Ureter (tissue), 1 donor: ENCODE measurements around the gene ZSCAN25. TPM values are rescaled to one million over a fixed set of nuclear protein-coding genes. Genes with fewer than 3 reads are reported as not detected.
A peak's percentile ranks its signal among the peaks of the same experiment; 100 is the strongest.
"Not testable (repeated sequence)": the region's sequence is repeated elsewhere in the genome, so short reads cannot be mapped to it uniquely, and the experiment has no call there.

ENCODE experiments used
- DNase-seq: peaks from one replicate; pipeline ENCODE4 v3.0.0-alpha.2; 2020; ENCODE audit warnings: low spot score
- total RNA-seq: library from RNA; stranded (reverse); gene quantifications from one replicate; pipeline ENCODE4 v1.2.4, GENCODE V29; 2023
- donor health status: DM: yes; HTN: yes; CAD: no.

Gene ZSCAN25
- total RNA-seq: 23.1 TPM

DNA sequence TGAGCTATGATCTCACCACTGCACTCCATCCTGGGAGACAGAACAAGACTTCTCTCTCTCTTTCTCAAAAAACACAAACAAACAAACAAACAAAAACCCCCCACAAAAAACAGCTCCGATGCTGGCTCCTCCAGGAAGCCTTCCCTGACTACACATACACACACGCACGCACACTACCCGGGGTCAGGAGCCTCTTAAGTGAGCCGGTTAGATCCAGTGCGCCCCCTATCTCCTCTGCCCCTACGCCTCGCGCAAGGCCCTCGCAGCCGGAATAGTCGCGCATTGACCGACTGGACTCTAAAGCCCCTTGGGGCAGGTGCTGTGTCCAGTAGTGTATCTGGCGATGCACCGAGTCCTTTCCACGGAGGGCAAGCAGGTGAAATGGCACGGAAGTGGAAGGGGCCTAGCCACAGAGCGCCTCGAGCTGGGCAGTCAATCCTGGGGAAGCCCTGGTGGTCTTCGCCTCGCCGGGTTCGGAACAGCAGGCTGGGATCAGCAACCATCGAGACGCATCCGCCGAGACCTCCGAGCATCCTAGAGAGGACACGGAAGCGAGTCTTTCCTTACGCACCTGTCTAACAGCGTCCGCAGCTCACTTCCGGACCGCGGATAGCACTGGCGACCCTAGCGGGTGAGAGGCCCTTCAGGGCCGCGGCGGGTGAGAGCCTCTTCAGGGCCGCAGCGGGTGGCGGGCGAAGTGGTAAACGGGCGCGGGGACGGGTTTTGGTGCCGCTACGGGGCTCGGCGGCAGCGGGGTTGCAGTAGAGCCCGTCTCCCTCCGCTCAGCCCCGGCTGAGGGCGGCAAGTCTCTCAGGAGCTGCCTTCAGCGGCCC lies at the start of gene ZSCAN25:
Gene ZSCAN25 (plus strand): TSS at position 588 of the 833 bp plus-strand sequence. CDS start 2,661 bp downstream, outside the sequence.
- DNase-seq: peak; percentile 85

DNA sequence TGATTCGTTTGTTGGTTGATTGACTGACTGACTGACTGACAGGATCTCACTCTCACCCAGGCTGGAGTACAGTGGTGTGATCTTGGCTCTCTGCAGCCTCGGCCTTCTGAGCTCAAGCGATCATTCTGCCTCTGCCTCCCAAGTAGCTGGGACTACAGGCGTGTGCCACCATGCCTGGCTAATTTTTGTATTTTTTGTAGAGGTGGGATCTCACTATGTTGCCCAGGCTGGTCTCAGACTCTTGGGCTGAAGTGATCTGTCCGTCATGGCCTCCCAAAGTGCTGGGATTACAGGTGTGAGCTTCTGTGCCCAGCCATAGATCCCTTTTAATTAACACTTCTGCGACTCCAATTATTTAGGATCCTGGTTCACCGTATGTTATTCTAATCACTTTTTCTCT lies 48.0 kb upstream of the ZSCAN25 start:
- not testable (repeated sequence) for DNase-seq

DNA sequence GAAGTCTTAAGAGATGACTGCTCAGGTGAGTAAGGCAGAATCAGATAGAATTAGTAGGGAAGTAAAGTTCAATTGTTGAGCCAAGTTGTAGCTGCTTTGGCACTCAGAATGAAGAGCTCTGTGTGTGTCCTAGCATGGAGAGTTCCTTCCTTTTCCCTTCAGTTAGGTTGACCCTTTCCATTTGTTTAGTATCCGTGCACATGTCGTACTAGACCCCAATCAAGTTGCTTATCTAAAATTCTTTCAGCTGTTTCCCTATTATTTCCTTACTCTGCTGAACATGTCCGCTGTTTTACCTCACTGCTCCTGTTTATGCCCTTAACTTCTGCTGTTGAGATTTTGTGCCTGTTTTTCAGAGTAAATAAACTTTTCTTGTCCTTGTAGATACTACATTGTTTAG lies 45.0 kb upstream of the ZSCAN25 start:
- no peak for DNase-seq

DNA sequence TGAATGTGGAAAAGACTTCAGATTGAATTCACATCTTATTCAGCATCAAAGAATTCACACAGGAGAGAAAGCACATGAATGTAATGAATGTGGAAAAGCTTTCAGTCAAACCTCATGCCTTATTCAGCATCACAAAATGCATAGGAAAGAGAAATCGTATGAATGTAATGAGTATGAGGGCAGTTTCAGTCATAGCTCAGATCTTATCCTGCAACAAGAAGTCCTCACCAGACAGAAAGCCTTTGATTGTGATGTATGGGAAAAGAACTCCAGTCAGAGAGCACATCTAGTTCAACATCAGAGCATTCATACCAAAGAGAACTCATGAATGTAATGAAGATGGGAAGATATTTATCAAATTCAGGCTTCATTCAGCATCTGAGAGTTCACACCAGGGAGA lies 43.5 kb upstream of the ZSCAN25 start:
- DNase-seq: no peak

DNA sequence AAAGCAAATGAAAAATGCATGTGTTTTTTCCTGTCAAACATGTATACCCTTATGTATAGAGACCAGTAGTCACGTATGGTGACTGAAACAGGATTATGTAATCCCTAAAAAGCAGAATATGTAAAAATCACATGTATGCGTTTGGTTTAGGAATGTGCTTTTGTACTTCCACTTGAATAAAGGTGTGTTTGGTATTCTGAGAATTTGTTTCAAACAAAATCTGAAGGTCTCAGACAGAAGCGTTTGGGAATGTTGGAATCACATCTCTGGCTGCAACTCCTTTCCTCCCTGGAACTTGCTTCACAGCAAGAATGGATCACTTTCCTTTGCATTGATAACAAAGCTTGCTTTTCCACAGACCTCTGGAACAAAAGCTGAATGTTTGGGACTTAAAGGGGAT lies 40.5 kb upstream of the ZSCAN25 start:
- no peak for DNase-seq

DNA sequence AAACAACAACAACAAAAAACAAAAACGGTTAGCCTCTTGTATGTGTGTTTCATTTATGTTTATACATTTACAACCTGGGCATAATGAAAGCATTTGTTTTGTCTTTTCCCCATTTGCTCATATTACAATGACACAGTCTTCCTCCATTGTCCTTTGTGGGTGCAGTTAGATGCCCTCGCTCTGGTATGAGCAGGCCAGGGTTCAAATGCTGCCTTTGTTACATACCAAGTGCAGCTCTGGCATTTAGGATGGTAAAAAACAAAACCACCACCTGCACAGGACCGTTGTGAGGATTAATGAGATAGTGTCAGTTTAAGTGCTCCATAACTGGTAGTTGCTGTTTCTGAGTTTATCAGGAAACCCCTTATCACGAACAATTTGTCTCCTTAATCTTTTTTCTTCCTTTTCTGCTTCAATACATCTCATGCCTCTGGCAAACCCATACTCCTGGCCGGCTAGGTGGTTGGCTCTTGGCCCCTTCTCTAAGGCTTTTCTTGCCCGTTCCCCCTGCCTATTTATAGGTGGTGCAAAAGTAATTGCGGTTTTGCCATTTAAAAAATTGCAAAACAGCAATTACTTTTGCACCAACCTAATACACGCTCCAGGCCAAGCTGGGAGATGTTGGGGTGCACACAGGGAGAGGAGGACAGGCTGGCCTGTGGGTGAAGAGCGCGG lies 37.3 kb upstream of the ZSCAN25 start:
- DNase-seq: no peak

DNA sequence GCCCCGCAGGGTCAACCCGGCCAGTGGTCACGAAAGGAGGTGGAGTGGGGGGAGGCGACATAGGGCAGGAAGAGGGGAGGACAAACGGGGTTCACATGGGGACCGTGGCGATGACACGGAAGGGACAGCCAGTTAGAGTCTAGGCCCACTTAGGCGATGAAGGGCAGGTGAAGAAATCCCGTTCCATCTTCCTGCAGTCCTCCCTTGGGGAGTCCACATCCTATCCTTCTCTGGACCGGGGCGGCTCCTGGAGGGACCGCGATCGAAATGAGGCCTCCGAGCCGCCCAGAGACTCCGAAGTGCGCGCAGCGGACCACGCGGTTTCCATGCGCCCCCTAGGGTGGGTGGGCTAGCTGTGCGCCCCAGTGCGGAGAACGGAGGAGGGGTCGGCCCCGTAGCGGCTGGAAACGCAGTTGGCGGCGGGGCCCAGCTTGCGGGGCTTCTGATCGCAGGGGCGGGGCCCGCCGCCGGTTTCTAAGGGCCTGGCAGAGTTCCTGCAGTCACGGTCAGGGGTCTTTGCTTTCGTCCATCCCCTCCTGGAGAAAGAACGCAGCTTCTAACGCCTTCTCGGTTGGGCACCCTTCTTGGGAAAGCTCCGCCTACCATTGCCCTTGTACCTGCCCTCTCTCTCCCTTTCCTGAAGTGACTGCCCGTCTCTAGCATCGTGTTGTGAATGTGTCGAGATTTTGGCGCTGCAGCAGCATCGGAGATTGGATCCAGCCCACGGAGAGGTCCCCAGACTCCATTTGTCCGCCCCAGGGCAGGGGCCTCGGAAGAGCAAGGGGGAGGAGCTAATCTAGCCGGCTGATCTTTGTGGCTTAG lies 36.6 kb upstream of the ZSCAN25 start:
- no peak for DNase-seq

DNA sequence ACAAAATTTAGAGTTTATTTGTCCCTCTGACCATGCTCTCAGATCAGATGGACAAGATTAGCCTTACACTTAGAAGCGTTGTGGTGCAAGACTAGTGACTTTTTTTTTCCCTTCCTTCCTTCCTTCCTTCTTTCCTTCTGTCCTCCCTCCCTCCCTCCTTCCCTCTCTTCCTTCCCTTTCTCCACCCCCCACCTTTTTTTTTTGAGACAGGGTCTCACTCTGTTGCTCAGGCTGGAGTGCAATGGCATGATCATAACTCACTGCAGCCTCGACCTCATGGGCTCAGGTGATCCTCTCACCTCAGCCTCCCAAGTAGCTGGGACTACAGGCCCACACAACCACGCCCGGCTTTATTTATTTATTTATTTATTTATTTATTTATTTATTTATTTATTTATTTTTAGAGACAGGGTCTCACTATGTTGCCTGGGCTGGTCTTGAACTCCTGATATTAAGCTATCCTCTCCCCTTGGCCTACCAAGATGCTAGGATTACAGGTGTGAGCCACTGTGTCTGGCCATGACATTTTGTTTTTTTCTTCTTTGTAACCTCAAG lies 35.9 kb upstream of the ZSCAN25 start:
- DNase-seq: not testable (repeated sequence)

DNA sequence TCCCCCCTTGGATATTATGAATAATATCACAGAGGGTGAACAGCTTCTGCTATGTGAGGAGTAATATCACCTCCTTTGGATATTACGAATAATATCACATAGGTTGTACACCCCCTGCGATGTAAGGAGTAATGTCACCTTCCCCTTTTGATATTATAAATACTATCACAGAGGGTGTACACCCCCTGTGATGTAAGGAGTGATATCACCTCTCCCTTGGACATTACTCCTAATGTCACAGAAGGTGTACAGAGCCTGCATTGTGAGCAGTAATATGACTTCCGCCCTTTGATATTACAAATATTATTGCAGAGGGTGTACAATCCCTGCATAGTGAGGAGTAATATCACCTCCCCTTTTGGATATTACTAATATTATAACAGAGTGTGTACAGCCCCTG lies 27.9 kb upstream of the ZSCAN25 start:
- DNase-seq: no peak

DNA sequence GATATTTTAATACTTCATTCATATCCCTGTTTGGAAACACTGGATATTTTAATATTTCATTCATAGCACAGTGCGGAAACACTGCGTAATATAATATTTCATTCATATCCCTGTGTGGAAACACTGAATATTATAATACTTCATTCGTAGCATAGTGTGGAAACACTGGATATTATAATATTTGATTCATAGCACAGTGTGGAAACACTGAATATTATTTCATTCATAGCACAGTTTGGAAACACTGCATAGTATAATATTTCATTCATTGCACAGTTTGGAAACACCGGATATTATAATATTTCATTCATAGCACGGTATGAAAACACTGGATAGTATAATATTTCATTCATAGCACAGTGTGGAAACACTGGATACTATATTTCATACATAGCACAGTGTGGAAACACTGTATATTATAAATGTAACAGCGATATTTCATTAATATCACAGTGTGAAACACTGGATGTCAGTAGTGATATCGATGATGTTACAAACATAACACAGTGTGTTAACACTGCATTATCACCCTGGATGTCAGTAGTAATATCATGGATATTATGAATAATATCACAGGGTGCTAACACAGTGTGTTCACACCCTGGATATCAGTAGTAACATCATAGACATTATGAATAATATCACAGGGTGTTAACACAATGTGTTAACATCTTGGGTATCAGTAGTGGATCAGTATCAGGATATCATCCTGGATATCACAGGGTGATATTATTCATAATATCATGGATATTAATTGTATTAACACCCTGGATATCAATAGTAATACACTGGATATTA lies 21.6 kb upstream of the ZSCAN25 start:
- DNase-seq: no peak

DNA sequence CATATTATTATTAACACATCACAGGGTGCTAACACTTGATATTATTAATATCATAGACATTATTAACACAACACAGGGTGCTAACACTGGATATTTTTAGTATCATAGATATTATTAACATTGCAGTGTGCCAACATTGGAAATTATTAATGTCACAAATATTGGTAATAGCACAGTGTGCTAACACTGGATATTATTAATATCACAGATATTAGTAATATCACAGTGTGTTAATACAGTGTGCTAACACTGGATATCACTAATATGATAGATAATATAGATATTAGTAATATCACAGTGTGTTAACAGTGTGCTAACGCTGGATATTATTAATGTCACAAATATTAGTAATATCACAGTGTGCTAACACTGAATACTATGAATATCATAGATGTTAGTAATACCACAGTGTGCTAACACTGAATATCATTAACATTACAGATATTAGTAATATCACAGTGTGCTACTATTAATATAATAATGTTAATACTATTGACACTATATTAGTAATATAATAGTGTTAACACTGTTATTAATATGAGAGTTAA lies 20.3 kb upstream of the ZSCAN25 start:
- DNase-seq: no peak

DNA sequence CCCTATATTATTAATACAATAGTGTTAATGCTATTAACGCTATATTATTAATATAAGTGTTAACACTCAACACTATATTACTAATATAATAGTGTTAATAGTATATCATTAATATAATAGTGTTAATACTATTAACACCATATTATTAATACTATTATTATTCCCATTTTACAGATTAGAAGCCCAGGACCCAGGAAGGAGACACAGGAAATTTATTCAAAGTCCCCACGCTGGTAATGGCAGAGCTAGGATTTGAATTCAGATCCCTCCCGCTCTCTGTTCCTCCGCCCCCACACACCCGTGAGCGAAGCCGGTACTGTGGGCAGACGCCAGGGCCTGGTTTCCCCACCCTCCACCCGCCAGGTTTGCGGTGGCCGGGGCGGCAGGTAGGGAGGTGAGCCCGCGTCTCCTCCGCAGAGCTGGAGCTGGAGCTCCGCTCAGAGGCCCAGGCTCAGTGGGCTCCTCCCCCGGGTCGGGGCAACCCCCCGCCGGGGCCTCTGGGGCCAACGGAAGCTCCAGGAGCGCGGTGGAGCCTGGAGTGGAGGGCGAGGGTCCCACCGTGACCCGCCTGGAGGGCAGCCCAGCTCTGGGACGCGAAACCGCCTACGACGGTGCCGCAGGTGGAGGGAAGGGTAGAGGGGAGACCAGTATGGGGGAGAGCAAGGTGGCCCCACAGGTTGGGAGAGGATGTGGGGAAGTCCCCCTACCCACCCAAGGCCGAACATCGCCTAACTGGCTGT lies 18.8 kb upstream of the ZSCAN25 start, which contains the start of gene TMEM225B:
Gene TMEM225B (plus strand): TSS at position 506 of the 740 bp plus-strand sequence. CDS start 6,122 bp downstream, outside the sequence.
- no peak for DNase-seq

DNA sequence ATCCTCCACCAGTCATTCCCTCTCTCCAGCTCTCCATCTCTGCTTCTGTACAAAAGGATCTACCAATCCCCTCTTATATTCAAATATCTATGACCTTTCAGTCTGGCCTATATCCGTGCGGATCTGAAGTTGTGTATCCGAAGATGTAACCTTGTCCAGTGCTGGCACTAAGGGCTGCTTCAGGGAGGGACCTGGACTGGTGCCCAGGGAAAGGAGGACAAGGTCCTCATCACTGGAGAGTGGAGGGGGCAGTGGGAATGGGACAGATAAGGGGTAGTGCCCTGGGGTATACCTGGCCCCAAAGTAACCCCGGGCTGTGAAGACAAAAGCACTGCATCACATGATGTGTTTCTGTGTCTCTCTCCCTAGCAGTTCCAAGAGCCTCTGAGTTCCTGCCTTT lies 16.9 kb upstream of the ZSCAN25 start:
- DNase-seq: no peak

DNA sequence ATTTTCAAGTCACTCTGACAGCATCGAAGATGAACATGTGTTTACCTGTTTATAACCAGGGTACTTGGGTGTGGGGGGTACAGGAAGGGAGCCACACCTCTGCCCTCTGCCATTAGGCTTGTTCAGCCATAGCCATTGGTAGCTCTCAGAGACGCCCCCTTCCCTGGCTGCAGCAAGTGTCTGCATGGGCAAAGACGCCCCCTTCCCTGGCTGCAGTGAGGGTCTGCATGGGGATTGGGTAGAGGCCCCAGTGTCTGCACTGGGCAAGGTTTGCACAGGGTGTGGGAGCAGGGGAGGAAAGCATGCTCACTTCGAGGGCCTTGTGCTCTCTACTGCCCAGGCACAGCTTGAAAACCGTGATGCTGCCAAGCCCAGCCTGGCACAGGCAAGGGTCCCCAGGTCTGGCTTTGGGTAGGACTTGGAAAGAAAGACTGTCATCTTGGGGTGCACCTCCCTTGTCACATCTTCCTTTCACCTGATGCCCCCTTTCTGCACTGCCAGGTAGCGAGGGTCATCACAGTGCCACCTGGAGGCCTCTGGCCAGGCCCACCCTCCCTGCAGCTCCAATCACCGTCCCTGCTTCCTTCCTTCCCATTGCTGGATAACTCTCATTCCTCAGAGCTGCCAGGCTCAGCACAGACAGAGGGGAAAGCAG lies 15.0 kb upstream of the ZSCAN25 start:
- DNase-seq: no peak

DNA sequence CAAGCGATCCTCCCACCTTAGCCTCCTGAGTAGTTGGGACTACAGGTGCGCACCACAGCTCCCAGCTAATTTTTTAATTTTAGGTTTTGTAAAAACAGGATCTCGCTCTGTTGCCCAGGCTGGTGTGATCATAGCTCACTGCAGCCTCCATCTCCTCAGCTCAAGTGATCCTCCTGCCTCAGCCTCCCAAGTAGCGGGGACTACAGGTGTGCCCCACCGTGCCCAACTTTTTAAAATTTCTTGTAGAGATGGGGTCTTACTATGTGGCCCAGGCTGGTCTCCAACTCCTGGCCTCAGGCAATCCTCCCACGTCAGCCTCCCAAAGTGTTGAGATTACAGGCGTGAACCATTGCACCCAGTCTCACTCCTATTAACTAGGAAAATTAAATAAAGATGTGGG lies 11.2 kb upstream of the ZSCAN25 start:
- DNase-seq: no peak

DNA sequence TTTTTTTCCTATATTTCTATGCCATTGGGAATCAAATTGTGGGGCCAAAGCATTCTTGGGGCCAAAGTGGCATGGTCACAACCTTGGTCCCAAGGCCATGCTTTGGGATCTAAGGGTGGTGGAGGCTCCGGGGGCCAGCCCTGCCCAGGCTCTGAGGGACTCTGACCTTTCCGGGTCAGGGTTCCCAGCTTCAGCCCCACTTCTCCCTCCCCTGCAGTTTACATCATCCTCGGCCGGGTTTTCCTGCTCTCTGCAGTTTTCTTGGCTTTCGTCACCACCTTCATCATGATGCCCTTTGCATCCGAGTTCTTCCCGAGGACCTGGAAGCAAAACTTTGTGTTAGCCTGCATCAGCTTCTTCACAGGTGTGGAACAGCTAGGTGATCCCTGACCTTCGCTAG lies 10.2 kb upstream of the ZSCAN25 start:
- DNase-seq: no peak

DNA sequence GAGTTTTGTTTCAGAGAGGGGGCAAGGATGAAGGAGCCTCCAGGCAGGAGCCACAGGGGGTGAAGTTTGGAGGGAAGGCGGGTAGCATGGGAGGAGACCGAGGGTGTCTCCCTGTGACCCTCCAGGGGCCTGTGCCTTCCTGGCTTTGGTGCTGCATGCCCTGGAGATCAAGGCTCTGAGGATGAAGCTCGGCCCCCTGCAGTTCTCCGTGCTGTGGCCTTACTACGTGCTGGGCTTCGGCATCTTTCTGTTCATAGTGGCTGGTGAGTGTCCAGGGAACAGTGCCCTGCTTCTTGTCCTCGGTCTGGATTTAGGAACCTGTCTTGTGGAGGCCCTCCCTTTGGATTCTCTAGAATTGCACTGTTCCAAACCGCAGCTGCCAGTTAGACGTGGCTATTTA lies 9.2 kb upstream of the ZSCAN25 start:
- DNase-seq: no peak

DNA sequence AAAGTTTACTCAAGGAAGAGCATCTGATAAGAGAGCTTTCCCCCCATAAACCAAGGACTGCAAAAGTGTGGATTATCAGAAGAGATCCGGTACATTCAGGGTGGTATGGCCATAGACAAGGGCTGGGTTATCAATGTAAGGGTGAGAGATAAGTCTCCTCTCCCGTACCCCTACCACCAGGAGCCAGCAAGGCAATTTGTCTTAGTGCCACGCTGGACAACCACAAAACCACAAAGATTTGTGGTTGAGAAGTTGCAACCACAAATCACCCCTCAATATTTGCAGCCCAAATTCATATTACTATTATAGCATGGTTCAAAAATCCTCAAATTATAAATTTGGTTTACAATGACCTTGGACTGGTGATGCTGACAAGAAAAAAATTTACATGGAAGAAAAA lies 2.3 kb upstream of the ZSCAN25 start:
- DNase-seq: no peak

DNA sequence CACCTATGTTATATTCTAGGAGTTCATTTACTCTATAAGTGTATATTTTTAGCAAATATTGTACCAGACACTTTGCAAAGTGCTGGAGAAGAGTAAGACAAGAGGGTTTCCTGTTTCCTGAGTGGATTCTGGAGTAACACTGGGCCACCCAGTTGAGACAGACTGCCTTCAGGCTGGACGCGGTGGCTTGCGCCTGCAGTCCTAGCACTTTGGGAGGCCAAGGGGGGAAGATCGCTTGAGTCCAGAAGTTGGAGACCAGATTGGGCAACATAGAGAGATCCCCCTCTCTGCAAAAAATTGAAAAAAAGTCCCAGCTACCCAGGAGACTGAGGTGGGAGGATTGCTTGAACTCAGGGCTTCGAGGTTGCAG lies 772 bp upstream of the ZSCAN25 start:
- peak; percentile 36 for DNase-seq
